ENCODE data around the gene SVOPL. TPM values are rescaled to one million over a fixed set of nuclear protein-coding genes. Genes with fewer than 3 reads are reported as not detected.

SVOPL gene
- total RNA-seq, 1 donor from 2014 or later, result not detected

GRCh38 chr7:138720286-138720685 lies 19.1 kb upstream of the SVOPL start:
- intact Hi-C loops (cut with DNase I), result no loop called here
- Histone ChIP-seq H3K4me3 (no peak overlapping the region), H3K36me3 (no peaks in the 10 kb centered on the region), H3K27ac (no peak overlapping the region), H3K27me3 (no peaks in the 10 kb centered on the region), H3K9me3 (no peaks in the 10 kb centered on the region), H3K4me1 (no peaks in the 10 kb centered on the region)
- TF ChIP-seq CTCF (IDR thresholded peaks at IDR 0.05) (no peak), POLR2A (IDR thresholded peaks at IDR 0.05) (no peak), POLR2AphosphoS5 (IDR thresholded peaks at IDR 0.05; ENCODE audit: insufficient read depth in 1 of 2, low read depth in 1 of 2) (no peak)
- DNase-seq (ENCODE audit: extremely low spot score in 2 of 2), result no peak

- no peak for DNase-seq (ENCODE audit: extremely low spot score in 2 of 2)
- no peak for TF ChIP-seq CTCF (IDR thresholded peaks at IDR 0.05)
- no peak for TF ChIP-seq POLR2A (IDR thresholded peaks at IDR 0.05)
- TF ChIP-seq POLR2AphosphoS5 (IDR thresholded peaks at IDR 0.05; ENCODE audit: insufficient read depth in 1 of 2, low read depth in 1 of 2), result no peak
- no peaks in the 10 kb centered on the region for H3K36me3 ChIP-seq
- H3K27me3 ChIP-seq, result no peaks in the 10 kb centered on the region
- H3K4me3 ChIP-seq, result no peak overlapping the region
- no peaks in the 10 kb centered on the region for H3K9me3 ChIP-seq
- no peak overlapping the region for H3K27ac ChIP-seq
- H3K4me1 ChIP-seq, result no peaks in the 10 kb centered on the region
- intact Hi-C loops (cut with DNase I), result no loop called here
Measured at GRCh38 chr7:138716889-138717288, 15.7 kb upstream of the SVOPL start.

- no peak for DNase-seq (ENCODE audit: extremely low spot score in 2 of 2)
- no peak overlapping the region for H3K27ac ChIP-seq
- intact Hi-C loops (cut with DNase I), result no loop called here
- no peak for TF ChIP-seq POLR2AphosphoS5 (IDR thresholded peaks at IDR 0.05; ENCODE audit: insufficient read depth in 1 of 2, low read depth in 1 of 2)
- no peak for TF ChIP-seq POLR2A (IDR thresholded peaks at IDR 0.05)
- no peak for TF ChIP-seq CTCF (IDR thresholded peaks at IDR 0.05)
- H3K36me3 ChIP-seq, result no peaks in the 10 kb centered on the region
- H3K4me3 ChIP-seq, result no peak overlapping the region
- H3K9me3 ChIP-seq, result no peaks in the 10 kb centered on the region
- no peaks in the 10 kb centered on the region for H3K4me1 ChIP-seq
- H3K27me3 ChIP-seq, result no peaks in the 10 kb centered on the region
Measured at GRCh38 chr7:138713191-138713590, 12.0 kb upstream of the SVOPL start.

- Histone ChIP-seq H3K36me3 (no peaks in the 10 kb centered on the region), H3K4me3 (no peak overlapping the region), H3K27ac (no peak overlapping the region), H3K27me3 (no peaks in the 10 kb centered on the region), H3K4me1 (no peaks in the 10 kb centered on the region), H3K9me3 (no peaks in the 10 kb centered on the region)
- no peak for DNase-seq (ENCODE audit: extremely low spot score in 2 of 2)
- TF ChIP-seq CTCF (IDR thresholded peaks at IDR 0.05), result no peak
- TF ChIP-seq POLR2AphosphoS5 (IDR thresholded peaks at IDR 0.05; ENCODE audit: insufficient read depth in 1 of 2, low read depth in 1 of 2), result no peak
- TF ChIP-seq POLR2A (IDR thresholded peaks at IDR 0.05), result no peak
- intact Hi-C loops (cut with DNase I), result no loop called here
Measured at GRCh38 chr7:138712652-138713051, 11.5 kb upstream of the SVOPL start.

- Histone ChIP-seq H3K36me3 (no peaks in the 10 kb centered on the region), H3K27me3 (no peaks in the 10 kb centered on the region), H3K9me3 (no peaks in the 10 kb centered on the region), H3K27ac (no peak overlapping the region), H3K4me3 (no peak overlapping the region), H3K4me1 (no peaks in the 10 kb centered on the region)
- no peak for TF ChIP-seq POLR2A (IDR thresholded peaks at IDR 0.05)
- TF ChIP-seq POLR2AphosphoS5 (IDR thresholded peaks at IDR 0.05; ENCODE audit: insufficient read depth in 1 of 2, low read depth in 1 of 2), result no peak
- TF ChIP-seq CTCF (IDR thresholded peaks at IDR 0.05), result no peak
- intact Hi-C loops (cut with DNase I), result no loop called here
- no peak for DNase-seq (ENCODE audit: extremely low spot score in 2 of 2)
Measured at GRCh38 chr7:138710536-138711385, 9.6 kb upstream of the SVOPL start.
